GM12874 (cell line): Measurements from ENCODE around the gene FMN2.

ENCODE experiments used
- TF ChIP-seq, protein P1 (sequence below): IDR thresholded peaks from 2 replicates; pipeline ENCODE4 v1.5.1; 2011; ENCODE audit warnings: low read depth, mild to moderate bottlenecking, control low read depth, low read length, moderate library complexity; ENCODE audit not compliant: insufficient read depth

FMN2 gene

GRCh38 chr1:240503558-240503957 is 411.9 kb downstream of the FMN2 start:
- TF ChIP-seq, protein P1, sequence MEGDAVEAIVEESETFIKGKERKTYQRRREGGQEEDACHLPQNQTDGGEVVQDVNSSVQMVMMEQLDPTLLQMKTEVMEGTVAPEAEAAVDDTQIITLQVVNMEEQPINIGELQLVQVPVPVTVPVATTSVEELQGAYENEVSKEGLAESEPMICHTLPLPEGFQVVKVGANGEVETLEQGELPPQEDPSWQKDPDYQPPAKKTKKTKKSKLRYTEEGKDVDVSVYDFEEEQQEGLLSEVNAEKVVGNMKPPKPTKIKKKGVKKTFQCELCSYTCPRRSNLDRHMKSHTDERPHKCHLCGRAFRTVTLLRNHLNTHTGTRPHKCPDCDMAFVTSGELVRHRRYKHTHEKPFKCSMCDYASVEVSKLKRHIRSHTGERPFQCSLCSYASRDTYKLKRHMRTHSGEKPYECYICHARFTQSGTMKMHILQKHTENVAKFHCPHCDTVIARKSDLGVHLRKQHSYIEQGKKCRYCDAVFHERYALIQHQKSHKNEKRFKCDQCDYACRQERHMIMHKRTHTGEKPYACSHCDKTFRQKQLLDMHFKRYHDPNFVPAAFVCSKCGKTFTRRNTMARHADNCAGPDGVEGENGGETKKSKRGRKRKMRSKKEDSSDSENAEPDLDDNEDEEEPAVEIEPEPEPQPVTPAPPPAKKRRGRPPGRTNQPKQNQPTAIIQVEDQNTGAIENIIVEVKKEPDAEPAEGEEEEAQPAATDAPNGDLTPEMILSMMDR = no peak

DNA sequence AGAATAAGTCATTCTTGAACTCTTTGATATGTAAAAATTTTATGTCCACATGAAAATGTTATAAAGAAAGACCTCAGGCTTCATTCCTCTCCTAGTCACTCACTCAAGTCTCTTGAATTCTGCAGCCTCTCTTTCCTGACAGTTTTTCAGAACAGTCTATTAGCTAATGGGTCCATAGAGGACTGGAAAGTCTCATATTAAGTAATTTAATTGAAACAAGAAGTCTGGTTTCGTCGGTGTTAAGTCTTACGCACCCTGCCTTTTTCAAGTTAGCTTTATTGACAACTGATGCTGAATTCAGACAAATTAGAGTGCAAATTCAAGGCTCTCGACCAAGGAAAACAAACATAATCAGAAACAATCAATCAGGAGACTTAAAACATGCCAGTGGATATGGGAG is 414.5 kb downstream of the FMN2 start:
- TF ChIP-seq, protein P1 = no peak

DNA sequence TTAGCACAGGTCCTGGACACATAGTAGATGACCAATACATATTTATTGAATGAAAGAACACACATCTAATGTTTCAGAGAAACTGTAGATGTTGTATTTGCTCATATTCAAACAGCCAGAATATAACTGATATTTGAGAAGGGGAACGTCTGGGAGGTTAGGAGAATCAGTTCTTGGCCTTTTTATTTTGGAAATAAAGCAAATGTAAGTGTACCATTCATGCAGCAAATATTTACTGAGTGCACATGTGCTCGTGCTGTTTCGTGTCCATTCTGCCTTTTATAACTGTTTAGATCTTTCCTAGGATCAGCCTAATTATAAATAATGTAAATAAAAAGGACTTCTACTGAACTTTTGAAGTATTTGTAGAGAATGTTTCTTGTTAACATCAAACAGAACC is 416.5 kb downstream of the FMN2 start:
- TF ChIP-seq, protein P1 = no peak

DNA sequence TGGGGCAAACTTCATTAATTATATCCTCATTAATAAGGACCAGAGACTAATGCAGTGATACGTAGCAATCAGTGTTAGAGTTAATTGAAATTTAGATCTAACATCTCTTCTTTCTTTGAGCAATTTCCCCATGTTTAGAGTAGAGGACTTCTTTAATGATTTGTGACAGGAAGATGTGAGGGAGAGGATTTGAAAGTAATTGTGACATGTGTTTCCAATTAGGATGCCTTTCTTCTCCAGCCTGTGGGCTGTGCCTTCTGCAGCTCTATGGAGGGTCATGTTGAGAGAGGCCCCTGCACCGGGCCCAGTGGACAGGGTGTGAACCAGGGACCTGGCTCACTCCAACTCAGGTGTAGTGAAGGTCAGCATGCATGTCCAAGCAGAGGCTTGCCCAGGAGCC is 417.3 kb downstream of the FMN2 start:
- TF ChIP-seq, protein P1 = no peak

DNA sequence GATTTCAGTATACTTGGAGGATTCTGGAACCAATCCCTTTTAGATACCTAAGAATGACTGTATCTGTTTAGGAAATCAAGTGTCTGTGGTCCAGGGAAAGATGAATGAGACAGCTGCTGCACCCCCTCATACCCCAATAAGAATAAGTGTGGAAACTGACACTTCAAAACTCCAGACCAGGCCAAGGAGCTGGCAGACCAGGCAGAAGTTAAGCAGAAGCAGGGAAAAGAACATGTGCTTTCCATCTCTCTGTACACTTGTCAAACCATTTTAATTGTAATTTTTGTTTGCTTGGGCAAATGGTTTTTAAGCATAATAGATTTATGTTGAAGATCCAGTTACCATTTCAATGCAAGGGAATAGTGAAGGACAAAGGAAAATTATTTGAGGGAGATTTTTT is 420.1 kb downstream of the FMN2 start:
- TF ChIP-seq, protein P1 = no peak

- TF ChIP-seq, protein P1 = no peak
Observed at GRCh38 chr1:240515505-240515904, 423.8 kb downstream of the FMN2 start.

DNA sequence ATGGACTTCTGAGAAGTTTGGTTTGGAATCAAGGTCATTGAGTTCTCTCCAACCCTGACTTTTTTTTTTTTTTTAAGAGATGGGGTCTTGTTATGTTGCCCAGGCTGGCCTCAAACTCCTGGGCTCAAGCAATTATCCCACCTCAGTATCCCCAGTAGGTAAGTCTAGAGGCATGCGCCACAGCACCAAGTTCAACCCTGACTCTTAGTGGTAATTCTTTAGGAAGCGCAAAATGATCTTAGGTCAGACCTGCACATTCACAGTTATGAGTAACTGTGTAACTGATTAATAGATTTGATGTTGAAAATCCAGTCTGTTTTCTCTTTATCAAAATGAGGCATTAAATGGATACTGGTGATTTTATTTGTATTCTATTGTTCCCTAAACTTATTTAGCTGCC is 424.4 kb downstream of the FMN2 start:
- TF ChIP-seq, protein P1 = no peak

DNA sequence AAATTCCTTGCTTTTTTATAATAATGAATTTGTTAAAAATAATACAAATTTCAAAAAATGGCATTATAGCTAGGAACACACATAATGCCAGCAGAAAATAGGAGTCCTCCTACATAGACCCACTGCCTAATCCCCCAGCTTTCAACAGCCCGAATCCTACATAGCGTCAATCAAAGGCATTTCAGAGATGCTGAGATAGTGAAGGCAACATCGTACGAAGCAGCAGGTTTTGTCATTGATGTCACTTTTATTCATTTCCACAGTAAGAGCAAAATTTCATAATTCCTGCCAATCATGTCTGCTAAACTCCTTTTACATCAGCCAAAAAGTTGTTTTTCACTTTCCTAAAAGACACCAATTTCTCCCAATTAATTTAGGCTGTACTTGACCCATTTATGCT is 426.2 kb downstream of the FMN2 start:
- TF ChIP-seq, protein P1 = no peak
